Stimulated activated CD4-positive, alpha-beta T cell treated with anti-CD3 and anti-CD28 coated beads, Interleukin-12 subunit alpha, Interleukin-12 subunit beta, amount 100 ng/mL, for 4 hours (primary cell): ENCODE measurements around the gene CD93.

Experiments used
- DNase-seq: peaks from one replicate; pipeline ENCODE4 v3.0.0-alpha.2; 2020

The CD93 gene, protein sequence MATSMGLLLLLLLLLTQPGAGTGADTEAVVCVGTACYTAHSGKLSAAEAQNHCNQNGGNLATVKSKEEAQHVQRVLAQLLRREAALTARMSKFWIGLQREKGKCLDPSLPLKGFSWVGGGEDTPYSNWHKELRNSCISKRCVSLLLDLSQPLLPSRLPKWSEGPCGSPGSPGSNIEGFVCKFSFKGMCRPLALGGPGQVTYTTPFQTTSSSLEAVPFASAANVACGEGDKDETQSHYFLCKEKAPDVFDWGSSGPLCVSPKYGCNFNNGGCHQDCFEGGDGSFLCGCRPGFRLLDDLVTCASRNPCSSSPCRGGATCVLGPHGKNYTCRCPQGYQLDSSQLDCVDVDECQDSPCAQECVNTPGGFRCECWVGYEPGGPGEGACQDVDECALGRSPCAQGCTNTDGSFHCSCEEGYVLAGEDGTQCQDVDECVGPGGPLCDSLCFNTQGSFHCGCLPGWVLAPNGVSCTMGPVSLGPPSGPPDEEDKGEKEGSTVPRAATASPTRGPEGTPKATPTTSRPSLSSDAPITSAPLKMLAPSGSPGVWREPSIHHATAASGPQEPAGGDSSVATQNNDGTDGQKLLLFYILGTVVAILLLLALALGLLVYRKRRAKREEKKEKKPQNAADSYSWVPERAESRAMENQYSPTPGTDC

DNA sequence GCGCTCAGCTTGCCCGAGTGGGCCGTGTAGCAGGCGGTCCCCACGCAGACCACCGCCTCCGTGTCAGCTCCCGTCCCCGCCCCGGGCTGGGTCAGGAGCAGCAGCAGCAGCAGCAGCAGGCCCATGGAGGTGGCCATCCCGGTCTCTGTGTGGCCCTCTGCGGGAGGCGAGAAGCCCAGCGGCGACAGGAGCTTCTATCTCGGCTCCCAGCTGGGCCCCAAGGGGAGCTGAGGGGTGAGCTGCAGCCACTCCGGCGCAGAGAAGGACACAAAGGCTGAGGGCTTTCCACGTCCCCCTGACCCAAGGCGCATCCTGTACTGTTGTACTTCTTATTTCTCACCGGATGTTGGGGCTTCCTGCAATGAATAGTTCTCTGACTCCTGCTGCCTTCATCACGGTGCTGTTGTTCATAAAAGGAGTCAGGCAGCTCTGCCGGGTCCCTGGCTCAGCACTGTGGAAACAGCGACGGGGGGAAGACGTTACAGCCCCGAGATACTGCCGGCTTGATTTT lies at the start of gene CD93:
Gene CD93, minus strand, starts transcription at position 269 of the 511 bp plus-strand sequence. Its CDS starts 132 bp downstream, at position 137.
- no peak for DNase-seq

DNA sequence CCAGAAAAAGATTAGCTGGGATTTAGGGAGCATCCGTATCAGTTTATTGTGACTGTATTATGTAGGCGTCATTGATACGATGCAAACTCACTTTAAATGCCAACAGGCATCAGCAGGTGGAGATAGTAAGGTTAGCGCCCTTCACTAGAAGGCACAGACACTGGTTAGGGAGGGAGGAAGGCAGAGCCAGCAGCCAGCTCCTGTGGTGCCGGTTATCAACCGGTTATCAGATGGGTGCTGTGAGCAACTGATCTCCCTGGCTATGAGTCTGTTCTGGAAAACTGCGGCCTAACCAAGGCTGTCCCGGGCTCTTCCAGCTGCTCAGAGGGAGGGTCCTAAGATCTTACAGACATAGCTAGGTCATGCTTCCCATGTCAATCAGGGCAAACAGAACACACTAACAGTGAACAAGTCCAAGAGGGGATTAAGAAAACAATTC lies 47.5 kb upstream of the CD93 start:
- DNase-seq, result no peak

DNA sequence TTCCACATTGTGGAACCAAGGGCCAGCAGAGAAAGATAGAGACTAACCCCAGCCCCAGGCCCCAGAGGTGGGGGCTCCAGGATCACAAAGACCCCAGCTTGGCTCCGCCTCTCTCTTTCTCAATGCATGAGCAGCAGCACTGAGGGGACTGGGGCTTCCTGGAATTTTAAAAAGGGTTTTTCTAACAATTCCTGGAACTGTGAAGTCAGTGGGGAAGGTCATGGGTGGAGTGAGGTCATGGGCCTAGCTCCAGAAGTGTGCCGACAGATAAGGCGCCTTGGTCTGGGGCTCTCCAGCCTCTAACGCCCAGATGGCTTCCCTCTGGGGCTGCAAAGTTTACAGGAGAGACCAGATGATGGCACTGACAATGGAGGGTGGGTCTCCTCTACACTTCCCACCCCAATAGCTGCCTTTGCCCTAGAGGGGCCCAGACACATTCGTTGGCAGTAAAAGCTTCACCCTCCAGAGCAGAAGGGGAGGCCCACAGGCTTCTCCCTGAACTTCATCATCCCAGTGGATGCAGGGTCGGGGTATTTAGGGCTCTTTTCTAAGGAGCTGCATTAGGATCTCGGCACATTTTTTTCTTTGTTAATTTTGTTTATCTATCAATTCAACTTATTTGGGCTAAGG lies 46.9 kb upstream of the CD93 start:
- no peak for DNase-seq

DNA sequence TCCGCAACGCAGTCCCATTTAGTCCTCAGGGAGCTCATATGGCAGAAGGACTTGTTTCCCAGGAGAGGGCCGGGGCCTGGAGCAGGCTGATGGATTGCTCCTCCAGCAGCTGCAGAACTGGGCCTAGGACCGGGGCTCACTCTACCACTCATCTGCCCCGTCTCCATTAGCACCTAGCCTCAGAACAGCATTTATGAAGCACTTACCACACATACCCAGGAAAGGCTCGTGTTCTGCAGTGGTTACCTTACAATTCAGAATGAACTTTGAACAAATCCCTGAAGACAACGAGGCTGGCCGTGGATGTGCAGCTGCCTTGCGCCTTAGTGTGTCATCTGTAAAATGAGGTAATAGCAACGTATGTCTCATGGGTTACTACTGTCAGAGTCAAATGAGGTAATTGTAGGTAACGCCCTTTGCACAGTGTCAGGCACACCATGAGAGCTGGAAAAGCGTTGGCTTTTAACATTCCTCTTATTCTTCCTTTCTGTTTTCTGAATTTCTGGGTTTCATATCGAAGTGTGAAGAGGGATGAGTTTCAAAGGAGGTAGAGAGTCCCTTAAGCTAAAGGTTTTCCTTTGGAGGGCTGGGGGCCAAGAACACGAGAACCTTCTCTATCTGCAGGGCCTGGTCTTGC lies 46.3 kb upstream of the CD93 start:
- DNase-seq, result no peak

DNA sequence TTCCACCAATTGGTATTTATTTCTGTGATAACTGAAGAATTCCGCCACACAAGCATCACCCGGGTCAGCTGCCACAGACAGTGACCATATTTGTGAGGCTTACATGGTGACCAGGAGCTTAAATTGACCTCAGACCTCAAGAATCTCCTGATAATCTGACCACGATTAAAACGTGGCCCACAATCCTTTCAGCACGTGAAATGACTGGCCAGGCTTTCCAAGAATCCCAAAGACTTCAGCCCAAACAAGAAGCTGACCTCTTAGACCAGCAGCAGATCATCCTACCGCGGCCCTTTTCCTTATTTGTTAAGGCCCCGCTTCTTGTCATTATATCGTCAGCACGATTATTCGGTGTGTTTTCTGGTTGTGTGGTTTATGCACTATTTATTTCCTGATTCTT lies 45.6 kb upstream of the CD93 start:
- no peak for DNase-seq

DNA sequence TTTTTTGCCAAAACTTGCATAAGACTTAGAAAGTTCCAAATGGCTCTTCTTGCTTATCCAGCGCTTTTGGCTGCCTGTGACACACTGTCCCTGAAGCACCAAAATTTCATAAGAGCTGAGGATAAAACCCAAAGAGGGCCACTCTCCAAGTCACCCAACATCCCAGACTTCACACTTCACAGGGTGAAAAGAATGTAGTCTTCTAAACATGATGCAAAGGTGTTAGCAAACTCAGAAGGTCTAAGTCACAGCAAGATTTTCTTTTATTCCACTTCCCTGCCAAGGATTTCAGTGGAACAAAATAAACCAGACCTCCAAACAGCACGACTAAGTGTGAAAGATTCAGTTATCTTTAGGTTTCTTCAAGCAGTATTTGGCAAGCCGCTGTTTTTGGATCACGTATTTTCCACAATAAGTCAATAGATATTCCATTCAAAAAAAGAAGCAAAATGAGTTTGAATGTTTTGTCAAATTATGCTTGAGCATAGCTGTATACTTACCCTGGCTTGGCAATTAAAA lies 44.6 kb upstream of the CD93 start:
- no peak for DNase-seq

DNA sequence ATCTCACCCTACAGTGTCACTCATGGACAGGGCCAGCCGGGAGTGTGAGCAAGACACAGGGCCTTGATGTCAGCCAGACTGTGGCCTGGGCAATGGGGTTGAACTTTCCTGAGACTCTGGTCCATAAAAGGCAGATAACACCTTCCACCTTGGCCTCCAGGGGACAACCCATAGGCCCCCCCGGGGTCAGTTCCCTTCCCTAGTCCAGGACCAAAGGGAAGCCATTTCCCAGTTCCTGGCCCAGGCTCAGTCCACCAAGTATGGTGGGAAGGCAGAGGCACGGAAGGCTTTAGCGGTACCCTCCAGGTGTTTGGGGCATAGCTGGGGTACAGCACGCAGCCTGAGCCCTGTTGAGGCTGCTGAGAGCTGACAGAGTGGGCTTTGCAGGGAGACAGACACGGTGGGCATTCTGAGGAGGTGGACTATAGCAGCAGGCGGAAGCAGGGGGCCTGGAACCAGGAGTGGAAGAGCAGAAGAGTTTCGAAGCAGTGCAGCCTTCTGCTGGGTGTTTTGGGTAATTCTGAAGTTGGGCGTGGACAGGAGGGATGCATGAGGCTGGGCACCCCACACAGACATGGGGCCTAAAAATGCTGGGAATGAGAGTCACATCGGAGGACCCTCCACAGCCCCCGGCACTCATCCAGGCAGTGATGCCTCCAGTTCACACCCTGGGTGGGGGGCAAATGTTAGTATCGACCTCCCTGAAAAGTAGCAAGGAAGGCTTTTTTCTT lies 43.9 kb upstream of the CD93 start:
- no peak for DNase-seq

DNA sequence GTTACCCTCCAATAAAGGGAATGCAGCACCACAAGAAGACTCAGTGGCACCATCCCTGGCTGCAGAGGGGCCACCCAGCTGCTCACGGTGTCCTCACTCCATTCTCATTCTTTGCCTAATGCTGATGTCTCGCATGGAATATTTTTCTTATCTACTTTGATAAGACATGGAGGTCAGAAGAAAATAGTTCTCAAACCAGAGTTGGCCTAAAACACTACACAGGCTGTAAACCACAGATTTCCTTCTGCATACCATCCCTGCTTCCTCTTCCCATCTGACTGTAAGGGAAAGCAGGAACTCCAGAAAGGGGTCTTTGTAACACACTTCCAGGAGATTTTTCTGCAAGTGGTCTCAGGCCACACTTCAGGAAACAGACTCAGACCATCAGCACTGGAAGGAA lies 43.1 kb upstream of the CD93 start:
- no peak for DNase-seq

DNA sequence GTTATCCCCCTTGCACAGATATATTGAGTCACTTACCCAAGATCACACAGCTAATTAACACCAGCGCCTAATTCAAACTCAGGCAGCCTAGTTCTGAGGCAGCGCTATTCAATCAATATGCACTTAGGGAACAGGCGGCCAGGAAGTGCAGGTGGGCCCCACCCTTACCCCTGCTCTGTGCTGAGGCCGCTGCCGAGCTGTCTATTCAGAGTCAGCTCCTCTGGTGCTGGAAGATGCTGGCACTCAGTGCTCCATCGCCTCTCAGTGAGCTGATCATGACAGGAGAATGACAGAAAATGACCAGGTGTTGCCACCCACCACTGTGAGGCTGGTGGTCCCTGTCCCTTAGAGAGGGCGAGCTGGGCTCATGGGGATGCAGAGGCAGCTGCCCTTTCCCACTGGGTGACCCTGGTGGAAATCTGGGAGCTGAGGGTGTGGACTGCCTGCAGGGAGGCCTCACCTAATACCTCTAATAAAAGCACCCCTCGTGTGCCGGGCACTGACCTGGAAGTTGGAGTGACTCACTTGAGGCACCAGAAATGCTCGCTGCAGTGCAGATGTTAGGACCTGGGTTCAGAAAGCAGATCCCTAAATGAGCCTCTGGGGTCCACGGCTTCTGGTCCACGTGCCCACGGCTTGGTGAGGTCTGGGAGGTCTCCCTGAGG lies 42.5 kb upstream of the CD93 start:
- no peak for DNase-seq

DNA sequence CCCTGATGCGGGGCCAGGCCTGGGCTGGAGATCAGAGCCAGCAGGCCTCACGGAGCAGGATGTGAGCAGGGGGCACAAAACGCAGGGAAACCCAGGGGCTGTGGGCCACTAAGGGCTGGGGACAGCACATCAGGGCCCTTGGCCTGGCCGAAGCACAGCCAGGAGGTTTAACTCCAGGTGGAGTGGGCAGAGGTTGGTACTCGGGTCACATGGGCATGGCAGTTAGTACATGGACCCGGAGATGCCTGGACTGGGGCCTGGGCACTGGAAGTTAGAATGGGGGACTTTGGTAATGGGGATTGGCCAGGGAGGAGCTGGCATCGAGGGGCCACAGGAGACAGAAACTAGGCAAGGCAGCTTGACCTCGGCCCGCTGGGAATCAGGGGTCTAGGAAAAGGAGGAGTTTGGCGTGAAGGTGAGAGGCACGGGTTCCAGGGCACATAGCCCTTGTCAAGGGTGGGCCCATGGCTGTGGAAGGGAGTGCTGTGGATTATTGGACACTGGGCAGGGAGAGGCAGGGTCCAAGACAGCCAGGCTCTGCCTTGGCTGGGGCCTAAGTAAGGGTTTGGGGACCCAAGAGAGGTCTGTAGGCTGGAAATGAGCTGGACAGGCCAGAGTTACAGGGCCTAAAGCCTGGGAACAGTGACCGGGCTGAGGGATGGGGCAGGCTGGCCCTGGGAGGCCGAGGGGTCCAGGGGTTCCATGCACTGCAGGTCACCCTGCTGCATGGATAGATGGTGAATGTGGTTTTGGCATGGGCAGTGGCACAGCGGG lies 41.6 kb upstream of the CD93 start:
- no peak for DNase-seq

DNA sequence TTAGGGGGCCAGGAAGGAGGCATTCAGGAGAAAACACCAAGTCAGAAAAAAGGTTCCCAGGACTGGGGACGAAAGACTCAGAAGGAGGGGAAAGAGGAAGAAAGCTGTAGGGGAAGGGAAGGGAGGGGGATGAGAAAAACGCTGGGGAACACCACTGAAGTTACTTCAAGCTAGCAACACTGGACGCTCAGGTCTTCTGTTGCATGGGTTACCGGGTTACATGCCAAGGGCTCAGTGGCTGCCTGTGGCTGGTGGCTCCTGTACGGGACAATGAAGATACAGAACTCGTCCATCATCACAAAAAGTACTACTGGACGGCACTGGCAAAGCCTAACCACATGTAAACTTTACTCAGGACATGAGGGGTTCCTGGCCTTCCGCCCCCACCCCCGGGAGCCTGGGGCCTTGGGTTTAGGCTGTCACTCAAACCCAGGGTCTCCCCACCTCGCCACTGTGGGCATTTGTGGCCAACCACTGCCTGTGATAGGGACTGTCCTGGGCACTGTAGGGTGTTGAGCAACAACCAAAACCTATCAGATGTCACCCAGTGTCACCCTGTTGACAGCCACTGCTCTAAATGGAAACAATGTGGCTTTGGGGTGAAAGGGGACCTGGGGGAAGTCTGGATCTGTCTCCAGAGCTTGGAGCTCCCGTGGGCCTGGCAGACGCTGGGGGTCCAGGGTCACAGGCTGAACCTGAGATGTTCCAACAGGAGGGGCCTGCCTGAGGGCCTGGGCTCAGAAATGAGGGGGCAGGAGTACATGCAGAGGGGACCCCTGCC lies 40.3 kb upstream of the CD93 start:
- no peak for DNase-seq

DNA sequence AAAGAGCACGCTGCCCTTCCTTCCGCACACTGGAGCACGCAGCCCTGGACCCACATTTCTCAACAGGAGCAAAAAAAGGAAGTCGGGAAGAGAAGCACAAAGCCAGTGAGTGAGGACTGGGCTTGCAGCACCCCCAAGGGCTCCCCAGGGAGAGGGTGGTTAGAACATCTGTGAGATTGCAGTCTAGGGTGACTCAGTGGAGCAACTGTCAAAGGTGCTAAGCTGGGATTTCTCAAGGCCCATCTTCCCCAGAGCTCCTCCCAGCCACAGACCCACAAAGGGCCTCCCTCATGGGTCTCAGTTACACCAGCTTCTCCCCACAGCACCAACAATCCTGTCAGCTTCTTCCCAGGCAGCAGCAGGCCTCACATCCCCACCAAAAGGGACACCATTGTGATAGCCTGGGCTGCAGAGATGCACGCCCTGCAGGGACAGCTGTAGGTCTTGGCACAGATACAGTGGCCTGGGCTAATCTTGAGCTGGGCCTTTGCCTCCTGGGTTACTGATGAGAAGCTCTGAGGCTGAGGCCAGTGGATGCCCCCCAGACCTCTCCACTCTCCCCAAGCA lies 39.6 kb upstream of the CD93 start:
- DNase-seq, result no peak

DNA sequence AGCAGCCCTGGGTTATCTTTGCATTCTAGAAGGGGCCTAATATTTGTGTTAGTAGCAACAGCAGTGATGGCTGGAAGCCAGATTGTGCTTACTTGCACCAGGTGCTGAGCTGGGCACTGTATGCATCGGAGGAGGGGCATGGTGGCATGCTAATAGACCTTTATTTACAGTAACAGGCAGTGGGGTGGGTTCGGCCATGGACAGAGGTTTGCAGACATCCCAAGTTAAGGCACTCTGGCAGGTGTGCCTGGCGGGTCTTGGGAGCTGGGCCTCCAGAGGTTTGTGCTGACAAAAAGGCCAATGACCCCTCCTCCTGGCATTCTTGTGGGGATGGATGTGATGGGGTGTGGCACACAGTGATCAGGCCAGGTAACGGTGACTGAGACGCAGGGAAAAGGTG lies 39.0 kb upstream of the CD93 start:
- DNase-seq, result no peak

DNA sequence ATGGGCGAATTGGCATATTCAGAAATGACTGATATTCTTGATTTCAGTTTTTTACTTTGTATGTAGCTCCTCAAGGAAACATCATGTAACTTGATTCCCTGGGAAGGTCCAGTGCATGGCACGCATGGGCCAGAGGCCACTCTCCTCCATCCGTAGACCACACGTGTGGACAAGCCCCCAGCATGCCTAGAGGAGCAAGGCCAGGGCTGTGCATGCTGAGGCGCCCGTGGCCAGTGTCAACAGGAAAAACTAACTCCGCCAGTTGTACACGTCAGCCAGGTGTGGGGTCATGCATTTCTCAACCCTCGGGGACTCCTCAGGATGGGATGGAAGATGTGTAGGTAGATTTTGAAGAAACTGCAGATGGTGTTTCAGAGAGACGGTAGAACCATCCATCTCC lies 37.8 kb upstream of the CD93 start:
- DNase-seq, result no peak

DNA sequence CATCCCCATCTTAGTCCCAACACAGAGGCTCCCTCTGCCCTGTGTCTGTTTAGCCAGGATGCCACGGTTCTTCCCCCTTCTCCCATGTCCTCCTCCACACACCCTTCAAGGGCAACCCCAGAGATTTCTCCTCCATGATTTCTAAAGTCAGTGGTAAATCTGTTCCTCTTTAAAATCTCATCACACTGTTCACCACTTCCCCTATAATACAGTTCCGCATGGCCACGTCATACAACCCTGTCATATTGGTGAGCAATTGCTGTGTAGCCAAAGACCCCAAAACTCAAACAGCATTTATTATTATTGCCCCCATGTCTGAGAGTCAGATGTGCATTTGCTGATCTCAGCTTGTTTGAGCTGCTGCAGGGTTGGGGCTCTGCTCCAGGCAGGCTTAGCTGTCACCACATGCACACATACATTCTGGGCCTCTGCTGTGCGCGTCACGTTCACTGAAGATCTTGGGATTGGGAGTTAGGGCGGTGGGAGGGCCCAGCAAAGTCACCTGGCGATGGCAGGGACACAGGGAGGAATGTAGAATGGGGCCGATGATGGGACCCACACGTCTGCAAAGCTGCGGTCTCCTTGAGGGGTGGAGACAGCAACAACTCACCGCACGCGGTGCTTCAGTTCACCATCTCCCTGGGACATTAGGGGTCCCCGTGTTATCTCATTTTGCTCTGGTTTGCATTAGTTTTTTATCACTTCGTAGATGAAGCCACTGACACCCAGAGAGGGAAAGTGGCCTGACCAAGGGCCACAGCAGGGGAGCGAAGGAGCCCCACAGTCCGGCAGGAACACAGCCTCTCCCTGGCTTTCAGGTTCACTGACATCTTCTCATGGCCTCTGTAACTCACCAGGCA lies 36.9 kb upstream of the CD93 start:
- no peak for DNase-seq

DNA sequence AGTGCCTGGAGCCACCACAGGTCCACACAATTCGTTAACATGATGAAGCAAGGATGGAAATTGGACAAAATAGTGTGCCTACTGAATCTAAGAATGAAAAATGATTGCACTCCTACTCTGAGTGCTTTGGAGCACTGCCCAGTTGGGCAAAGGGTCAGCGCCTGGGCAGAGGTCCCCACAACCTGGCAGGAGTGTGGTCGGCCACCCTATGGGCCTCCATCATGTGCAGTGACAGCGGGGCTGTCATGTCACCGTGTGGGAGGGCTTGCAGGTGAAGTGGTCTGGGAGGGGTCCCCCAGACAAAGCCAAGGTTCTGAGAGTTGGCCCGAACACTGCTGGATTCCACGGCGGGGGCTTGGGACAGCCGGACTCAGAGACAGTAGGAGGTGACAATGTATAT lies 36.2 kb upstream of the CD93 start:
- DNase-seq, result no peak

DNA sequence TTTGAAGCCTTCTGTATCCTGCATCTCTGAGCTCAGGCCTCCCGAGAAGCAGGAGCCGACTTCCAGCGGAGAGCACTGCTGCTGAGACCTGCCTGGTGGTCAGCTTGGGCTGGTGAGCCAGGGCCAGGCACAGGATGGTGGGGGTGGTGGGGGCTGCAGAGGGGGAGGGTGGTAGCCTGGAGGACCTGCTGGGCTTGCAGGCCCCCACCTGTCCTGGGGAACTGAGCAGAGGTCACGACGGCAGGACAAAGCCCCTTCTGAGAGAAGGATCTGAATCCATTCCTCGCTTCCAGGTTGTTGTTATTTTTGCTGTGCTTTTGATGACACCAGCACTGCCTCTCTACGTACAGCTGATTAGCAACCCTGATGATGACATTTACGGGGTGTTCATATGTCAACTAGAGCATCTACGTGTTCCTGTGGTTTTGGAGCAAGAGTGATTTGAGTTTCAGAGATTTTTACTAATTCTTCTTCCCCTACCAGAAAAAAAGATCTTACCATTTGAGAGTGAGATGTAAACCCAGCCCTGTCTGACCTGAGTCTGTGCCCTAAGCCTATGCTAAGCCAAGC lies 35.7 kb upstream of the CD93 start:
- no peak for DNase-seq
